ENCODE measurements around the gene LYRM2.

Gene LYRM2

DNA sequence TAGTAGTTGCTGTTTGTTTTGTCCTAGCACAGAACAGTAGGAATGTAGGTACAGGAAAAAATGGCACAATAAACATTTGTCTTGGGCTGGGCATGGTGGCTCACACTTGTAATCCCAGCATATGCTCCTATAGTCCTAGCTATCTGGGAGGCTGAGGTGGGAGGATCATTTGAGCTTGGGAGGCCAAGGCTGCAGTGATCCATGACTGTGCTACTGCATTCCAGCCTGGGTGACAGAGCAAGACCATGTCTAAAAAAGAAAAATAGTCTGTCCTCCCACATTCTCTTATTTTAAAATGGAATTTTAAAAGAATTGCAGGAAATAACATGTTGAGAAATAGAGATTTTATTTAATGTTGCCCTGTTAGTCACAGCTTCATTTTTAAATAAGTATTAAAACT is 117.8 kb downstream of the LYRM2 start:
- no peak for TF ChIP-seq ISL1 (CRISPR knock-in tag; IDR thresholded peaks at IDR 0.05)
- no peak for TF ChIP-seq ARNTL (CRISPR knock-in tag; IDR thresholded peaks at IDR 0.05; ENCODE audit: borderline replicate concordance, low read depth)
- no peak for TF ChIP-seq ZNF70 (CRISPR knock-in tag; IDR thresholded peaks at IDR 0.05)
- TF ChIP-seq ZC3H10 (CRISPR knock-in tag; IDR thresholded peaks at IDR 0.05) = no peak
- TF ChIP-seq TSHZ2 (CRISPR knock-in tag; IDR thresholded peaks at IDR 0.05) = no peak
- TF ChIP-seq TCF4 (CRISPR knock-in tag; IDR thresholded peaks at IDR 0.05; ENCODE audit: borderline replicate concordance) = no peak
- TF ChIP-seq TOX (CRISPR knock-in tag; IDR thresholded peaks at IDR 0.05; ENCODE audit: borderline replicate concordance) = no peak
- no peak for TF ChIP-seq ZFP3 (CRISPR knock-in tag; IDR thresholded peaks at IDR 0.05)
- TF ChIP-seq SNAI2 (CRISPR knock-in tag; IDR thresholded peaks at IDR 0.05) = no peak
- TF ChIP-seq PPARA (CRISPR knock-in tag; IDR thresholded peaks at IDR 0.05; ENCODE audit: borderline replicate concordance) = no peak
- no peak for TF ChIP-seq BACH2 (CRISPR knock-in tag; IDR thresholded peaks at IDR 0.05; ENCODE audit: borderline replicate concordance)
- TF ChIP-seq GLIS3 (CRISPR knock-in tag; IDR thresholded peaks at IDR 0.05) = no peak
- ATAC-seq = no peak

DNA sequence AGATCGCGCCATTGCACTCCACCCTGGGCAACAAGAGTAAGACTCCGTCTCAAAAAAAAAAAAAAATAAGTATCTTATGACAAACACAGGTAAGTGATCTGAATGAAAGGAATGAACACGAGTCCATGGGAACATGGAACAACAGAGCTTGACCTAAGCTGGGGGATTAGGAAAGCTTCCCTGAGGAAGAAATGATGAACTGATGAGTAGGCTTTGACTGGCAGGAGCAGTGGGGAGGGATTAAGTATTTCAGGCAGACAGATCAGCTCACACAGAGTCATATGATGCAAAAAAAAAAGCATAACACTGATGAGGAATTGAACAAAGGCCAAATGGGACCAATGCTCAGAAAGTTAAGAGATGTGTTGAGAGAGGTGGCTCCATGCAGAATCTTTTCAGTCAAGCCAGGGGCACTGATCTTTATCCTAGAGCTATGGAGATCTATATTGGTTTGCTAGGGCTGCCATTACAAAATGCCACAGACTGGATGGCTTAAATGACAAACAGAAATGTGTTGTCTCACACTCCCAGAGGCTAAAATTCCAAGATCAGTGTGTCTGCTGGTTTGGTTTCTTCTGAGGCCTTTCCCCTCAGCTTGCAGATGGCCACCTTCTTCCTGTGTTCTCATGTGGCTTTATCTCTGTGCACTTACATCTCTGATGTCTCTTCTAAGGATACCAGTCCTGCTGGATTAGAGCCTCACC is 120.0 kb downstream of the LYRM2 start:
- ATAC-seq = no peak
- no peak for TF ChIP-seq TOX (CRISPR knock-in tag; IDR thresholded peaks at IDR 0.05; ENCODE audit: borderline replicate concordance)
- no peak for TF ChIP-seq TSHZ2 (CRISPR knock-in tag; IDR thresholded peaks at IDR 0.05)
- no peak for TF ChIP-seq GLIS3 (CRISPR knock-in tag; IDR thresholded peaks at IDR 0.05)
- TF ChIP-seq ZNF8 (CRISPR knock-in tag; IDR thresholded peaks at IDR 0.05) = no peak
- no peak for TF ChIP-seq CSDC2 (CRISPR knock-in tag; IDR thresholded peaks at IDR 0.05)
- no peak for TF ChIP-seq TCF4 (CRISPR knock-in tag; IDR thresholded peaks at IDR 0.05; ENCODE audit: borderline replicate concordance)
- TF ChIP-seq ZC3H10 (CRISPR knock-in tag; IDR thresholded peaks at IDR 0.05) = no peak
- TF ChIP-seq POU6F1 (CRISPR knock-in tag; IDR thresholded peaks at IDR 0.05; ENCODE audit: borderline replicate concordance, low read depth) = no peak
- TF ChIP-seq ESRRG (CRISPR knock-in tag; IDR thresholded peaks at IDR 0.05) = no peak
- TF ChIP-seq RARB (CRISPR knock-in tag; IDR thresholded peaks at IDR 0.05) = no peak
- TF ChIP-seq ZFP3 (CRISPR knock-in tag; IDR thresholded peaks at IDR 0.05) = no peak
- TF ChIP-seq SNAI2 (CRISPR knock-in tag; IDR thresholded peaks at IDR 0.05) = no peak
- TF ChIP-seq CREB5 (CRISPR knock-in tag; IDR thresholded peaks at IDR 0.05; ENCODE audit: low read depth) = no peak
- TF ChIP-seq CSRNP3 (CRISPR knock-in tag; IDR thresholded peaks at IDR 0.05) = no peak
- no peak for TF ChIP-seq ARNTL (CRISPR knock-in tag; IDR thresholded peaks at IDR 0.05; ENCODE audit: borderline replicate concordance, low read depth)
- no peak for TF ChIP-seq OSR1 (CRISPR knock-in tag; IDR thresholded peaks at IDR 0.05)

All from SK-N-SH treated with all-trans-retinoic acid at 6 μM for 48 hours (cell line).